B cell (primary cell): Measurements from ENCODE around the gene CDC42BPB. TPM values are rescaled to one million over a fixed set of nuclear protein-coding genes. Genes with fewer than 3 reads are reported as not detected.

ENCODE experiments used
- ATAC-seq: fragments of 200-7000 bp; cut with Tn5 transposase; one replicate; pipeline ENCODE4 v1.10.0; 2021; ENCODE audit warnings: low read depth, mild to moderate bottlenecking, moderate number of reproducible peaks, moderate library complexity
- CTCF ChIA-PET: fragments of 350-600 bp; sonication (Branson Sonifier 250); formaldehyde crosslinking; loops from one replicate; lab custom pipeline; 2021; ENCODE audit warnings: antibody characterized with exemption, inconsistent platforms; lab: Charles Lee
- POLR2A ChIA-PET: fragments of 350-600 bp; sonication (Branson Sonifier 250); formaldehyde crosslinking; loops from one replicate; lab custom pipeline; 2021; ENCODE audit warnings: antibody characterized with exemption; lab: Charles Lee
- DNase-seq: peaks from one replicate; pipeline ENCODE4 v3.0.0; 2013
- H2AFZ ChIP-seq: 2 replicates; pipeline ENCODE4 v1.6.1; 2012; ENCODE audit warnings: mild to moderate bottlenecking, low read depth, low read length; ENCODE audit not compliant: insufficient read depth, poor library complexity, severe bottlenecking
- H3K27ac ChIP-seq, 2 donors: 1 replicate in 1 of 2; 2 replicates in 1 of 2; pipeline ENCODE4 v1.5.1; 2012 to 2013; ENCODE audit warnings: low read length in 2 of 2, mild to moderate bottlenecking in 2 of 2, moderate library complexity in 1 of 2
- H3K27me3 ChIP-seq, 4 experiments: fragments of 200-600 bp in 1 of 4; sonication (generic) in 1 of 4; replicated peaks in 1 of 4; 1 replicate in 2 of 4; 2 replicates in 2 of 4; pipeline versions ENCODE4 v1.6.1 to v1.7.0; 2013 to 2016; ENCODE audit warnings: low read length in 3 of 4, mild to moderate bottlenecking in 2 of 4, mixed read lengths in 1 of 4, moderate library complexity in 1 of 4; ENCODE audit not compliant: insufficient read depth in 4 of 4, control insufficient read depth in 3 of 4; ENCODE audit errors: control extremely low read depth in 1 of 4
- H3K36me3 ChIP-seq, 2 experiments: replicated peaks in 1 of 2; 1 replicate in 1 of 2; 2 replicates in 1 of 2; pipeline versions ENCODE4 v1.6.1 to v1.7.1; 2013; ENCODE audit warnings: low read length in 1 of 2; ENCODE audit not compliant: insufficient read depth in 2 of 2, control insufficient read depth in 1 of 2; ENCODE audit errors: control extremely low read depth in 1 of 2, extremely low read depth in 1 of 2
- H3K4me1 ChIP-seq, 2 donors: fragments of 200-600 bp in 1 of 2; sonication (generic) in 1 of 2; 1 replicate in 1 of 2; 2 replicates in 1 of 2; pipeline versions ENCODE4 v1.5.1 to v1.6.1; 2013 to 2017; ENCODE audit warnings: low read length in 2 of 2; ENCODE audit not compliant: control insufficient read depth in 2 of 2, insufficient read depth in 2 of 2
- H3K4me2 ChIP-seq: replicated peaks from 2 replicates; pipeline ENCODE3; 2012; ENCODE audit warnings: mild to moderate bottlenecking, low read depth, low read length; ENCODE audit not compliant: poor library complexity, severe bottlenecking
- H3K4me3 ChIP-seq, 5 experiments: fragments of 200-600 bp in 1 of 5; sonication (generic) in 1 of 5; 1 replicate in 3 of 5; 2 replicates in 2 of 5; pipeline versions ENCODE4 v1.5.1 to v1.7.0; 2011 to 2016; ENCODE audit warnings: low read length in 4 of 5, mild to moderate bottlenecking in 4 of 5, low read depth in 2 of 5, control low read depth in 1 of 5, moderate library complexity in 1 of 5; ENCODE audit not compliant: insufficient read depth in 1 of 5; ENCODE audit errors: control extremely low read depth in 1 of 5, extremely low read depth in 1 of 5
- H3K79me2 ChIP-seq: fragments of 200-600 bp; sonication (generic); one replicate; pipeline ENCODE4 v1.6.0; 2016; ENCODE audit warnings: low read length; ENCODE audit not compliant: control insufficient read depth, insufficient read depth
- H3K9ac ChIP-seq: fragments of 200-600 bp; sonication (generic); 2 replicates; pipeline ENCODE4 v1.6.1; 2017; ENCODE audit warnings: mild to moderate bottlenecking, low read length, moderate library complexity
- H3K9me3 ChIP-seq, 3 donors: one replicate each; pipeline versions ENCODE4 v1.6.1 to v1.7.1; 2013; ENCODE audit warnings: low read length in 2 of 3; ENCODE audit not compliant: control insufficient read depth in 2 of 3, insufficient read depth in 1 of 3; ENCODE audit errors: control extremely low read depth in 1 of 3
- H4K20me1 ChIP-seq: 2 replicates; pipeline ENCODE4 v1.6.0; 2012; ENCODE audit warnings: mild to moderate bottlenecking, low read length; ENCODE audit not compliant: insufficient read depth, control insufficient read depth, poor library complexity, severe bottlenecking
- H3K27ac Mint-ChIP-seq: one replicate; pipeline ENCODE4 v1.8.0; 2021; ENCODE audit warnings: mixed read lengths
- H3K27me3 Mint-ChIP-seq: one replicate; pipeline ENCODE4 v1.8.0; 2021; ENCODE audit warnings: mixed read lengths
- H3K4me1 Mint-ChIP-seq: one replicate; pipeline ENCODE4 v1.8.0; 2021; ENCODE audit warnings: mixed read lengths
- H3K4me3 Mint-ChIP-seq: one replicate; pipeline ENCODE4 v1.8.0; 2021; ENCODE audit warnings: mixed read lengths
- H3K9me3 Mint-ChIP-seq: one replicate; pipeline ENCODE4 v1.8.0; 2022; ENCODE audit warnings: mixed read lengths; ENCODE audit not compliant: insufficient read depth
- CTCF ChIP-seq: fragments of 200-600 bp; IDR thresholded peaks from one replicate; pipeline ENCODE4 v1.8.0; 2022; ENCODE audit warnings: antibody characterized with exemption, mild to moderate bottlenecking
- EZH2 ChIP-seq: IDR thresholded peaks from 2 replicates; pipeline ENCODE4 v1.6.1; 2012; ENCODE audit warnings: borderline replicate concordance, low read depth, mild to moderate bottlenecking, moderate library complexity, low read length; ENCODE audit not compliant: insufficient read depth, poor library complexity, severe bottlenecking
- WGBS: methylation state at CpG from one replicate; pipeline ENCODE4 v1.1.5; 2013; ENCODE audit warnings: missing lambda C conversion rate; ENCODE audit not compliant: insufficient coverage; 5-methylcytosine and 5-hydroxymethylcytosine counted together
- intact Hi-C: fragments of 100-400 bp; cut with micrococcal nuclease; formaldehyde crosslinking; loops from one replicate; pipeline ENCODE4 v1.10.0; 2022
- polyA plus RNA-seq: library from polyadenylated mRNA; depleted of rRNA; stranded (reverse); fragments of >200 nt; gene quantifications from 2 replicates; pipeline ENCODE4 v1.2.3, GENCODE V29; 2012
- total RNA-seq, 2 donors: library from RNA; stranded (reverse); fragments of 120-200 nt in 1 of 2; gene quantifications; 1 replicate in 1 of 2; 2 replicates in 1 of 2; pipeline versions ENCODE4 v1.2.3 to v1.2.4, GENCODE V29; 2013 to 2022

The CDC42BPB gene
- total and polyA plus RNA-seq, 2 donors (not counting 1 experiment from before 2014, with no cell fraction given), result 23.9 to 52.5 TPM

DNA sequence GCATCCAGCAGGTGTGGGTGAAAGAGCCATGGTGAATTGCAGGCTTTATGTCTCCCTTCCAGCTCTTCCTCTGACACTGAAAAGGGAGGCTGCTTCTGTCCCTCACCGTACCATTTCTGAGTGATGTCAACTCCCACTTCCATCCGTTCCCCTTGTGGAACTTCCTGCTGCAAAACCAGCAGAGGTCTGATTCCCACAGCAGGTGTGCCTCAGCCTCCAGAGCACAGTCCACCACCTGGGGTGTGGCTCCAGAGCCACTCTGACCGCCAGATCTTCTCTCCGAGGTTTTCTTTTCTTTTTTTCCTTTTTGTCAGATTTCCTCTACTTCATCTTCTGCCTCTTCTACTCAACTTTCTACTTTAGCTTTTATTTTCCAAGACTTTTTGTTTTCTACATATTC, 62.7 kb downstream of the CDC42BPB start:
- H3K27ac Mint-ChIP-seq, result no peak overlapping the region
- Histone ChIP-seq H4K20me1 (no peaks in the 10 kb centered on the region), H3K9me3 (no peaks in the 10 kb centered on the region), H3K36me3 (peaks cover 0 to 11% of the 10 kb centered on the region in 2 experiments), H3K9ac (no peak overlapping the region), H3K27ac (no peak overlapping the region), H3K79me2 (no peaks in the 10 kb centered on the region), H3K27me3 (no peaks in the 10 kb centered on the region), H3K4me3 (no peak overlapping the region), H3K4me2 (no peak overlapping the region), H2AFZ (no peak overlapping the region), H3K4me1 (no peaks in the 10 kb centered on the region)
- POLR2A ChIA-PET, result no interaction called here
- H3K4me3 Mint-ChIP-seq, result no peak overlapping the region
- TF ChIP-seq CTCF (no peak), EZH2 (no peak)
- CTCF ChIA-PET, result no interaction called here
- no peaks in the 10 kb centered on the region for H3K27me3 Mint-ChIP-seq
- no peak for DNase-seq
- intact Hi-C loops, result no loop called here
- peaks cover 6% of the 10 kb centered on the region for H3K4me1 Mint-ChIP-seq
- no peaks in the 10 kb centered on the region for H3K9me3 Mint-ChIP-seq
- no peak for ATAC-seq
- WGBS, result 81% methylated on average over 3 of the region's 4 CpGs

GRCh38 chr14:102993523-102993922, 63.8 kb downstream of the CDC42BPB start:
- POLR2A ChIA-PET, result no interaction called here
- H3K4me2 ChIP-seq, result no peak overlapping the region
- ATAC-seq, result no peak
- no peaks in the 10 kb centered on the region for H4K20me1 ChIP-seq
- peaks cover under 1% of the 10 kb centered on the region for H3K9me3 Mint-ChIP-seq
- no peaks in the 10 kb centered on the region for H3K4me1 ChIP-seq
- intact Hi-C loops, result no loop called here
- no peak for DNase-seq
- no peaks in the 10 kb centered on the region for H3K27me3 ChIP-seq
- no peak overlapping the region for H3K4me3 Mint-ChIP-seq
- H2AFZ ChIP-seq, result no peak overlapping the region
- H3K9me3 ChIP-seq, result peaks cover 0 to 7% (median 4%) of the 10 kb centered on the region in 3 donors
- CTCF ChIA-PET, result no interaction called here
- TF ChIP-seq CTCF (no peak), EZH2 (no peak)
- peaks cover 0 to 12% of the 10 kb centered on the region in 2 experiments for H3K36me3 ChIP-seq
- H3K9ac ChIP-seq, result no peak overlapping the region
- H3K27me3 Mint-ChIP-seq, result no peaks in the 10 kb centered on the region
- WGBS, result no CpG with 5 or more reads among the region's 3 CpGs
- H3K4me1 Mint-ChIP-seq, result peaks cover 6% of the 10 kb centered on the region
- H3K4me3 ChIP-seq, result no peak overlapping the region
- H3K27ac ChIP-seq, result no peak overlapping the region
- no peak overlapping the region for H3K27ac Mint-ChIP-seq
- H3K79me2 ChIP-seq, result no peaks in the 10 kb centered on the region
